H9 (cell line): ENCODE results near the gene SUMF1. TPM values are rescaled to one million over a fixed set of nuclear protein-coding genes. Genes with fewer than 3 reads are reported as not detected.

Experiments
- DNase-seq: peaks from one replicate; pipeline ENCODE4 v3.0.0-alpha.2; 2017
- H2AFZ ChIP-seq: one replicate; pipeline ENCODE4 v1.6.1; 2013; ENCODE audit warnings: mild to moderate bottlenecking, low read length, control low read depth, moderate library complexity
- H2AK5ac ChIP-seq: 2 replicates; pipeline ENCODE4 v1.6.1; 2013; ENCODE audit warnings: low read length, control low read depth, mixed read lengths; ENCODE audit not compliant: insufficient read length
- H2BK120ac ChIP-seq: one replicate; pipeline ENCODE4 v1.6.1; 2013; ENCODE audit warnings: low read depth, mild to moderate bottlenecking, low read length, control low read depth, inconsistent platforms; ENCODE audit not compliant: poor library complexity, severe bottlenecking
- H2BK12ac ChIP-seq: 2 replicates; pipeline ENCODE4 v1.6.1; 2013; ENCODE audit warnings: low read length, control low read depth, mixed read lengths, low read depth; ENCODE audit not compliant: insufficient read length
- H2BK15ac ChIP-seq: 2 replicates; pipeline ENCODE4 v1.6.1; 2013; ENCODE audit warnings: low read depth, low read length, control low read depth
- H2BK20ac ChIP-seq: one replicate; pipeline ENCODE4 v1.6.1; 2013; ENCODE audit warnings: low read depth, mild to moderate bottlenecking, low read length, control low read depth, inconsistent platforms; ENCODE audit not compliant: poor library complexity, severe bottlenecking
- H2BK5ac ChIP-seq: 2 replicates; pipeline ENCODE4 v1.6.1; 2013; ENCODE audit warnings: low read length, control low read depth, mixed read lengths; ENCODE audit not compliant: insufficient read length
- H3K14ac ChIP-seq: 2 replicates; pipeline ENCODE4 v1.6.1; 2013; ENCODE audit warnings: low read length, control low read depth; ENCODE audit not compliant: insufficient read depth
- H3K18ac ChIP-seq: 2 replicates; pipeline ENCODE4 v1.6.1; 2013; ENCODE audit warnings: low read depth, mild to moderate bottlenecking, mixed read lengths, low read length, control low read depth; ENCODE audit not compliant: insufficient read length
- H3K23ac ChIP-seq: 2 replicates; pipeline ENCODE4 v1.6.1; 2013; ENCODE audit warnings: low read length, control low read depth, mixed read lengths, low read depth; ENCODE audit not compliant: insufficient read length
- H3K23me2 ChIP-seq: 2 replicates; pipeline ENCODE4 v1.6.1; 2013; ENCODE audit warnings: low read depth, mild to moderate bottlenecking, mixed read lengths, low read length, control low read depth; ENCODE audit not compliant: insufficient read length, poor library complexity, severe bottlenecking
- H3K27ac ChIP-seq: 2 replicates; pipeline ENCODE4 v1.5.1; 2013; ENCODE audit warnings: low read length, control low read depth, mixed read lengths, low read depth; ENCODE audit not compliant: insufficient read length
- H3K27me3 ChIP-seq: 2 replicates; pipeline ENCODE4 v1.6.1; 2013; ENCODE audit warnings: low read length, control low read depth, inconsistent platforms; ENCODE audit not compliant: insufficient read depth
- H3K4ac ChIP-seq: 2 replicates; pipeline ENCODE4 v1.6.1; 2013; ENCODE audit warnings: low read depth, mild to moderate bottlenecking, control low read depth, inconsistent platforms, low read length, moderate library complexity
- H3K4me1 ChIP-seq: 2 replicates; pipeline ENCODE4 v1.6.1; 2013; ENCODE audit warnings: low read length, control low read depth, inconsistent platforms; ENCODE audit not compliant: insufficient read depth
- H3K4me2 ChIP-seq: 2 replicates; pipeline ENCODE4 v1.6.1; 2013; ENCODE audit warnings: low read length, control low read depth, mixed read lengths; ENCODE audit not compliant: insufficient read length, insufficient read depth
- H3K56ac ChIP-seq: 2 replicates; pipeline ENCODE4 v1.6.1; 2013; ENCODE audit warnings: low read depth, mild to moderate bottlenecking, mixed read lengths, low read length, control low read depth; ENCODE audit not compliant: insufficient read length
- H3K79me1 ChIP-seq: 2 replicates; pipeline ENCODE4 v1.6.1; 2013; ENCODE audit warnings: low read depth, mild to moderate bottlenecking, moderate library complexity, low read length, control low read depth, inconsistent platforms; ENCODE audit not compliant: insufficient read depth, poor library complexity, severe bottlenecking
- H3K79me2 ChIP-seq: 2 replicates; pipeline ENCODE4 v1.6.1; 2013; ENCODE audit warnings: low read length, control low read depth, inconsistent platforms; ENCODE audit not compliant: insufficient read depth
- H3K9ac ChIP-seq: 2 replicates; pipeline ENCODE4 v1.6.1; 2013; ENCODE audit warnings: low read length, control low read depth, mixed read lengths; ENCODE audit not compliant: insufficient read length; ENCODE audit errors: extremely low read depth
- H3K9me3 ChIP-seq: one replicate; pipeline ENCODE4 v1.6.1; 2013; ENCODE audit warnings: low read depth, low read length, inconsistent platforms; ENCODE audit not compliant: control insufficient read depth
- H3T11ph ChIP-seq: one replicate; pipeline ENCODE4 v1.6.1; 2013; ENCODE audit warnings: mild to moderate bottlenecking, low read length, control low read depth, inconsistent platforms
- H4K20me1 ChIP-seq: one replicate; pipeline ENCODE4 v1.6.1; 2013; ENCODE audit not compliant: control insufficient read depth, insufficient read length, insufficient read depth
- H4K5ac ChIP-seq: 2 replicates; pipeline ENCODE4 v1.6.1; 2013; ENCODE audit warnings: low read depth, mild to moderate bottlenecking, mixed read lengths, low read length, control low read depth; ENCODE audit not compliant: insufficient read length
- H4K8ac ChIP-seq: replicated peaks from 2 replicates; pipeline ENCODE4 v1.6.1; 2013; ENCODE audit warnings: low read length, control low read depth, mixed read lengths, low read depth; ENCODE audit not compliant: insufficient read length
- H4K91ac ChIP-seq: 2 replicates; pipeline ENCODE4 v1.6.1; 2013; ENCODE audit warnings: low read depth, mild to moderate bottlenecking, moderate library complexity, mixed read lengths, low read length, control low read depth; ENCODE audit not compliant: insufficient read length
- H3K27ac Mint-ChIP-seq, 3 experiments: 2 replicates in 2 of 3; 3 replicates in 1 of 3; pipeline ENCODE4 v1.8.0; 2020 to 2021; ENCODE audit warnings: mixed read lengths in 3 of 3, mild to moderate bottlenecking in 1 of 3, moderate library complexity in 1 of 3
- H3K27me3 Mint-ChIP-seq: 2 replicates; pipeline ENCODE4 v1.8.0; 2021; ENCODE audit warnings: low read depth, mild to moderate bottlenecking, moderate library complexity, mixed read lengths
- H3K36me3 Mint-ChIP-seq, 3 experiments: 2 replicates in 2 of 3; 3 replicates in 1 of 3; pipeline ENCODE4 v1.8.0; 2020 to 2021; ENCODE audit warnings: low read depth in 3 of 3, mixed read lengths in 3 of 3; ENCODE audit not compliant: insufficient read depth in 1 of 3
- H3K4me1 Mint-ChIP-seq, 2 experiments: 2 replicates each; pipeline ENCODE4 v1.8.0; 2020; ENCODE audit warnings: mixed read lengths in 2 of 2
- H3K4me3 Mint-ChIP-seq, 2 experiments: 2 replicates in 1 of 2; 3 replicates in 1 of 2; pipeline ENCODE4 v1.8.0; 2020 to 2021; ENCODE audit warnings: mild to moderate bottlenecking in 2 of 2, mixed read lengths in 2 of 2, moderate library complexity in 1 of 2
- H3K9me3 Mint-ChIP-seq, 2 experiments: 2 replicates in 1 of 2; 3 replicates in 1 of 2; pipeline ENCODE4 v1.8.0; 2020; ENCODE audit warnings: mild to moderate bottlenecking in 2 of 2, mixed read lengths in 2 of 2, moderate library complexity in 1 of 2
- CTCF ChIP-seq: fragments of 200-600 bp; sonication (generic); conservative IDR thresholded peaks from 3 replicates; pipeline ENCODE4 v1.8.0; 2021; ENCODE audit warnings: antibody characterized with exemption, mild to moderate bottlenecking
- WGBS: extraction: QIAGEN DNeasy Blood & Tissue Kit; methylation state at CpG from one replicate; pipeline ENCODE4 v1.1.7; 2013; ENCODE audit warnings: missing lambda C conversion rate, low lambda C conversion rate, mixed read lengths; ENCODE audit not compliant: insufficient read length; ENCODE audit errors: extremely low coverage; 5-methylcytosine and 5-hydroxymethylcytosine counted together
- total RNA-seq: library from RNA; stranded (reverse); gene quantifications from 2 replicates; pipeline ENCODE4 v1.2.1, GENCODE V29; 2021

SUMF1 gene
- total RNA-seq, 1 experiment from 2014 or later = 9.5 TPM

DNA sequence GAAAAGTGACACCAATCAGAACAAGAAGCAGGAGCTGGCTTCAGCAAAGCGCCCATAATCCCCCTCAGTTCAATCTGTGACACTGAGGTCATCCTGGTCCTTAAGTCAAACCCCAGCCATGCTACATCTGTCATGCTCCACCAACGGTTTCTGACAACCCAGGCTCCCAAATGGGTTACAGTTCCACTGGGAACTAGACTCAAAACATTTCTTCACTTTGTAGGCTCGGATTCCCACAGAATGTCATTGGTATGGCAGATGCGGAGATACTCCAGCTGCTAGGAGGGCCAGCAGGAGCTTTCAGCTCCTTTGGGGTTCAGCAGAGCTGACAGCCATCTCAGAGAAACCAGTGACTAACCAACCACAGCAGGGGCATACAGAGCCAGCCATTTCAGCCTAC, 48.9 kb downstream of the SUMF1 start:
- Histone ChIP-seq H3K56ac (no peak overlapping the region), H3K14ac (no peak overlapping the region), H3K4ac (no peak overlapping the region), H3K27me3 (no peaks in the 10 kb centered on the region), H2AK5ac (no peak overlapping the region), H4K20me1 (no peaks in the 10 kb centered on the region), H2BK20ac (no peak overlapping the region), H2BK15ac (no peak overlapping the region), H2AFZ (no peak overlapping the region), H4K91ac (no peak overlapping the region), H3K79me1 (no peaks in the 10 kb centered on the region), H3K18ac (no peak overlapping the region), H3K4me2 (no peak overlapping the region), H2BK12ac (no peak overlapping the region), H3K4me1 (no peaks in the 10 kb centered on the region), H3K23ac (no peak overlapping the region), H3T11ph (no peak overlapping the region), H2BK5ac (no peak overlapping the region), H4K5ac (no peak overlapping the region), H3K79me2 (no peaks in the 10 kb centered on the region), H2BK120ac (no peak overlapping the region), H3K9ac (no peak overlapping the region), H3K9me3 (no peaks in the 10 kb centered on the region), H3K23me2 (no peaks in the 10 kb centered on the region), H3K27ac (no peak overlapping the region), H4K8ac (no peak overlapping the region)
- peak overlapping the region in 1 of 3 experiments; percentile 79; a peak in 1 of 7 replicates for H3K27ac Mint-ChIP-seq
- no peak for TF ChIP-seq CTCF
- H3K36me3 Mint-ChIP-seq = peaks cover 0 to 4% (median 0%) of the 10 kb centered on the region in 3 experiments; a peak in 1 of 7 replicates
- no peaks in the 10 kb centered on the region for H3K9me3 Mint-ChIP-seq
- DNase-seq = no peak
- peaks cover 0 to 3% of the 10 kb centered on the region in 2 experiments; a peak in 1 of 4 replicates for H3K4me1 Mint-ChIP-seq
- no peaks in the 10 kb centered on the region for H3K27me3 Mint-ChIP-seq
- WGBS = no CpG with 5 or more reads among the region's 4 CpGs
- no peak overlapping the region for H3K4me3 Mint-ChIP-seq
